CD4-positive, alpha-beta T cell treated with Interleukin-21 for 1 hour (primary cell): ENCODE results near the gene LDB2.

Source experiments
- DNase-seq: peaks from one replicate; pipeline ENCODE4 v3.0.0-alpha.2; 2020

The LDB2 gene

GRCh38 chr4:16677001-16677944, 221.2 kb downstream of the LDB2 start:
- no peak for DNase-seq

GRCh38 chr4:16676230-16676770, 222.1 kb downstream of the LDB2 start:
- no peak for DNase-seq

GRCh38 chr4:16674082-16674481, 224.4 kb downstream of the LDB2 start:
- DNase-seq = no peak

- DNase-seq = no peak
These were observed 226.0 kb downstream of the LDB2 start for GRCh38 chr4:16672421-16672820.

- DNase-seq = no peak
These were observed 226.7 kb downstream of the LDB2 start for GRCh38 chr4:16671741-16672140.

- DNase-seq = no peak
These were observed 227.7 kb downstream of the LDB2 start for GRCh38 chr4:16670727-16671126.

- no peak for DNase-seq
These were observed 229.4 kb downstream of the LDB2 start for GRCh38 chr4:16669036-16669435.

GRCh38 chr4:16668488-16668887, 230.0 kb downstream of the LDB2 start:
- DNase-seq = no peak

- DNase-seq = no peak
These were observed 231.0 kb downstream of the LDB2 start for GRCh38 chr4:16667464-16667863.

- no peak for DNase-seq
These were observed 232.4 kb downstream of the LDB2 start for GRCh38 chr4:16665942-16666551.

- DNase-seq = no peak
These were observed 234.7 kb downstream of the LDB2 start for GRCh38 chr4:16663732-16664131.

GRCh38 chr4:16663307-16663706, 235.1 kb downstream of the LDB2 start:
- DNase-seq = no peak

- no peak for DNase-seq
These were observed 236.6 kb downstream of the LDB2 start for GRCh38 chr4:16661813-16662212.

GRCh38 chr4:16660656-16661055, 237.8 kb downstream of the LDB2 start:
- no peak for DNase-seq

GRCh38 chr4:16659694-16660093, 238.8 kb downstream of the LDB2 start:
- no peak for DNase-seq

GRCh38 chr4:16659079-16659478, 239.4 kb downstream of the LDB2 start:
- no peak for DNase-seq

GRCh38 chr4:16658183-16658582, 240.3 kb downstream of the LDB2 start:
- no peak for DNase-seq

GRCh38 chr4:16655111-16655510, 243.3 kb downstream of the LDB2 start:
- DNase-seq = no peak

- no peak for DNase-seq
These were observed 245.6 kb downstream of the LDB2 start for GRCh38 chr4:16652732-16653305.

- DNase-seq = no peak
These were observed 252.0 kb downstream of the LDB2 start for GRCh38 chr4:16646459-16646858.

GRCh38 chr4:16643893-16644292, 254.6 kb downstream of the LDB2 start:
- no peak for DNase-seq

GRCh38 chr4:16642897-16643296, 255.5 kb downstream of the LDB2 start:
- DNase-seq = no peak

- DNase-seq = no peak
These were observed 256.5 kb downstream of the LDB2 start for GRCh38 chr4:16641971-16642370.
